Measurements from ENCODE around the gene FBXO31. TPM values are rescaled to one million over a fixed set of nuclear protein-coding genes. Genes with fewer than 3 reads are reported as not detected.

FBXO31 gene
- total and polyA plus RNA-seq, 10 of the 15 experiments (the other 5 are each of a cell fraction or from before 2014, with no cell fraction given): 0.19 to 33.1 (median 10.3) TPM

DNA sequence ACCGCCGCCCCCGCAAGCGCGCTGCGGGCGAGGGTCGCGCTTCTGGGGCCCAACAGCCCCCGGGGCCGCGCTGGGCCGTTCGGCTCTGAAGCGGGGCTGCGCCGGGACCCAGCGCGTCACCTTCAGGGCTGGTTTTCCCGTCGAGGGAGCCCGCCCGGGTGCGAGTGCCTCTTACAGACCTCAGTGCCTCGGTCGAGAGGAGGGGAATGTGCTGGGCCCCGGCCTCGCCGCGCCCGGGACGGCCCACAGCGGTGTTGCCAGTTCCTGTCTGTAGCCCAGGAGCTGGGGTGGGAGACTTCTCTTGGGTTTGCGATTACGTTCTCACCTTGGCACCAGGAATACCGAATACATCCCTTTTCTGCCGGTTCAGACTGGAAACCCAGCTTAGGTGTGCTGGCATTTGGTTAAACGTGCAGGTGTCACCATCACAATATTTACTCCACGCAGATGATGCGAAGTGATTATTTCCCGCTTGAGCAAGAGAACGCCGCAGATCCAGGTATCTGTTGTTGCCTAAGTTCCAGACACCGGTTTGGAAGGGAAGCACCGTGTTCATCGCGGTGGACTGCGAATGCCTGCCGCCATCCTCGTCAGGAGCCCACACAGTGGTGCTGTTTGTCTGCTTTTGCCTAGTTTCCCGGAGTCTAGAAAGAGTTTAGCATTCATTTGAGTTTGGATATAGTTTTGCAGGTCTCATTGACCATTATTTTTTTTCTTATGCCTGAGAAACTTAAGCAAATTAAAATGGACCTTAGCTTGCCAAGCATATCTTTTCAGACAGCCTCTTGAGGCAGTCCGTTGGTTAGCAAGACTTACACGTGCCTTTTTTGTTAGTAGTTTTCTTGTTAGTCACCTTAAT, 9.5 kb upstream of the FBXO31 start (continued):
- TF ChIP-seq, protein P1, sequence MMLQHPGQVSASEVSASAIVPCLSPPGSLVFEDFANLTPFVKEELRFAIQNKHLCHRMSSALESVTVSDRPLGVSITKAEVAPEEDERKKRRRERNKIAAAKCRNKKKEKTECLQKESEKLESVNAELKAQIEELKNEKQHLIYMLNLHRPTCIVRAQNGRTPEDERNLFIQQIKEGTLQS (IDR thresholded peaks at IDR 0.05; ENCODE audit: borderline replicate concordance, extremely low read depth, low read depth, low read length): no peak
- no peak for TF ChIP-seq CBFB (IDR thresholded peaks at IDR 0.05; ENCODE audit: low read depth)
- TF ChIP-seq MEF2A (IDR thresholded peaks at IDR 0.05; ENCODE audit: insufficient read depth, low read depth, low read length): no peak
- TF ChIP-seq RCOR1 (conservative IDR thresholded peaks at IDR 0.05; ENCODE audit: low read depth, low read length): no peak
- TF ChIP-seq SUZ12 (IDR thresholded peaks at IDR 0.05; ENCODE audit: unreplicated experiment): no peak
- no peak for TF ChIP-seq TARDBP (IDR thresholded peaks at IDR 0.05; ENCODE audit: borderline replicate concordance)
- TF ChIP-seq NR2C2 (IDR thresholded peaks at IDR 0.05; ENCODE audit: borderline replicate concordance, control insufficient read depth, insufficient read length, low read depth): no peak
- no peak for TF ChIP-seq ZNF274 (IDR thresholded peaks at IDR 0.05; ENCODE audit: insufficient read depth, insufficient read length)
- TF ChIP-seq, protein P2, sequence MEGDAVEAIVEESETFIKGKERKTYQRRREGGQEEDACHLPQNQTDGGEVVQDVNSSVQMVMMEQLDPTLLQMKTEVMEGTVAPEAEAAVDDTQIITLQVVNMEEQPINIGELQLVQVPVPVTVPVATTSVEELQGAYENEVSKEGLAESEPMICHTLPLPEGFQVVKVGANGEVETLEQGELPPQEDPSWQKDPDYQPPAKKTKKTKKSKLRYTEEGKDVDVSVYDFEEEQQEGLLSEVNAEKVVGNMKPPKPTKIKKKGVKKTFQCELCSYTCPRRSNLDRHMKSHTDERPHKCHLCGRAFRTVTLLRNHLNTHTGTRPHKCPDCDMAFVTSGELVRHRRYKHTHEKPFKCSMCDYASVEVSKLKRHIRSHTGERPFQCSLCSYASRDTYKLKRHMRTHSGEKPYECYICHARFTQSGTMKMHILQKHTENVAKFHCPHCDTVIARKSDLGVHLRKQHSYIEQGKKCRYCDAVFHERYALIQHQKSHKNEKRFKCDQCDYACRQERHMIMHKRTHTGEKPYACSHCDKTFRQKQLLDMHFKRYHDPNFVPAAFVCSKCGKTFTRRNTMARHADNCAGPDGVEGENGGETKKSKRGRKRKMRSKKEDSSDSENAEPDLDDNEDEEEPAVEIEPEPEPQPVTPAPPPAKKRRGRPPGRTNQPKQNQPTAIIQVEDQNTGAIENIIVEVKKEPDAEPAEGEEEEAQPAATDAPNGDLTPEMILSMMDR (IDR thresholded peaks at IDR 0.05 in 2 of 3, conservative IDR thresholded peaks at IDR 0.05 in 1 of 3; ENCODE audit: control insufficient read depth in 2 of 3, extremely low read depth in 1 of 3, insufficient read depth in 1 of 3, low read depth in 3 of 3, low read length in 3 of 3): peak; percentile 15 to 54 (median 42); a peak in 5 of 6 replicates
- TF ChIP-seq BRCA1 (IDR thresholded peaks at IDR 0.05; ENCODE audit: low read depth, low read length): no peak
- TF ChIP-seq YY1 (IDR thresholded peaks at IDR 0.05; ENCODE audit: low read depth, low read length): 0 out of 2 replicates have a peak, but pooled peaks have one; percentile 17
